ENCODE results near the gene BOD1L2.

BOD1L2 gene

GRCh38 chr18:57150828-57151227 is 3.9 kb downstream of the BOD1L2 start:
- DNase-seq: peak; percentile 20

- no peak for DNase-seq
Observed at GRCh38 chr18:57154191-57154830, 7.4 kb downstream of the BOD1L2 start.

GRCh38 chr18:57164401-57164800 is 17.5 kb downstream of the BOD1L2 start:
- no peak for DNase-seq

- DNase-seq: no peak
Observed at GRCh38 chr18:57167617-57168308, 20.9 kb downstream of the BOD1L2 start.

GRCh38 chr18:57171026-57171425 is 24.1 kb downstream of the BOD1L2 start:
- DNase-seq: no peak

- DNase-seq: no peak
Observed at GRCh38 chr18:57175532-57175931, 28.6 kb downstream of the BOD1L2 start.

GRCh38 chr18:57185434-57185833 is 38.5 kb downstream of the BOD1L2 start:
- DNase-seq: no peak

- no peak for DNase-seq
Observed at GRCh38 chr18:57188851-57189557, 42.1 kb downstream of the BOD1L2 start.

GRCh38 chr18:57190026-57190425 is 43.1 kb downstream of the BOD1L2 start:
- DNase-seq: no peak

- no peak for DNase-seq
Observed at GRCh38 chr18:57194070-57194469, 47.2 kb downstream of the BOD1L2 start.

- DNase-seq: no peak
Observed at GRCh38 chr18:57194622-57195021, 47.7 kb downstream of the BOD1L2 start.

GRCh38 chr18:57195341-57195740 is 48.5 kb downstream of the BOD1L2 start:
- no peak for DNase-seq

GRCh38 chr18:57197261-57197660 is 50.4 kb downstream of the BOD1L2 start:
- DNase-seq: no peak

- no peak for DNase-seq
Observed at GRCh38 chr18:57198073-57198472, 51.2 kb downstream of the BOD1L2 start.

Measured in NCI-H1092 (cell line).